HepG2 (cell line): Measurements from ENCODE around the gene ARFIP2.

Source experiments
- BHLHE40 ChIP-seq: IDR thresholded peaks from 2 replicates; pipeline ENCODE4 v1.6.1; 2011; ENCODE audit warnings: low read length, improper control_type of control experiment
- FOSL1 ChIP-seq: sonication (generic); formaldehyde crosslinking; IDR thresholded peaks from 2 replicates; pipeline ENCODE4 v1.9.0; 2021; ENCODE audit warnings: missing genetic modification reagents, borderline replicate concordance
- MYC ChIP-seq: sonication (generic); formaldehyde crosslinking; IDR thresholded peaks from 2 replicates; pipeline ENCODE4 v1.9.0; 2021; ENCODE audit warnings: missing genetic modification reagents, borderline replicate concordance
- STAT5B ChIP-seq: sonication (generic); formaldehyde crosslinking; IDR thresholded peaks from 2 replicates; pipeline ENCODE4 v1.4.0; 2020; ENCODE audit warnings: missing genetic modification reagents
- ZNF567 ChIP-seq: sonication (generic); formaldehyde crosslinking; IDR thresholded peaks from 2 replicates; pipeline ENCODE4 v1.8.1; 2023; ENCODE audit warnings: mild to moderate bottlenecking, missing genetic modification reagents, borderline replicate concordance
- TF ChIP-seq, protein P1 (sequence below): sonication (generic); formaldehyde crosslinking; IDR thresholded peaks from 2 replicates; pipeline ENCODE4 v1.5.0; 2020; ENCODE audit warnings: mild to moderate bottlenecking, missing genetic modification reagents, moderate library complexity

GRCh38 chr11:6473451-6474412 is 7.4 kb downstream of the ARFIP2 start, which contains the start of gene TRIM3:
- TF ChIP-seq MYC (CRISPR knock-in tag), result no peak
- no peak for TF ChIP-seq ZNF567 (CRISPR knock-in tag)
- TF ChIP-seq STAT5B (CRISPR knock-in tag), result no peak
- TF ChIP-seq FOSL1, result no peak
- TF ChIP-seq BHLHE40, result peak; percentile 60
- TF ChIP-seq, protein P1, sequence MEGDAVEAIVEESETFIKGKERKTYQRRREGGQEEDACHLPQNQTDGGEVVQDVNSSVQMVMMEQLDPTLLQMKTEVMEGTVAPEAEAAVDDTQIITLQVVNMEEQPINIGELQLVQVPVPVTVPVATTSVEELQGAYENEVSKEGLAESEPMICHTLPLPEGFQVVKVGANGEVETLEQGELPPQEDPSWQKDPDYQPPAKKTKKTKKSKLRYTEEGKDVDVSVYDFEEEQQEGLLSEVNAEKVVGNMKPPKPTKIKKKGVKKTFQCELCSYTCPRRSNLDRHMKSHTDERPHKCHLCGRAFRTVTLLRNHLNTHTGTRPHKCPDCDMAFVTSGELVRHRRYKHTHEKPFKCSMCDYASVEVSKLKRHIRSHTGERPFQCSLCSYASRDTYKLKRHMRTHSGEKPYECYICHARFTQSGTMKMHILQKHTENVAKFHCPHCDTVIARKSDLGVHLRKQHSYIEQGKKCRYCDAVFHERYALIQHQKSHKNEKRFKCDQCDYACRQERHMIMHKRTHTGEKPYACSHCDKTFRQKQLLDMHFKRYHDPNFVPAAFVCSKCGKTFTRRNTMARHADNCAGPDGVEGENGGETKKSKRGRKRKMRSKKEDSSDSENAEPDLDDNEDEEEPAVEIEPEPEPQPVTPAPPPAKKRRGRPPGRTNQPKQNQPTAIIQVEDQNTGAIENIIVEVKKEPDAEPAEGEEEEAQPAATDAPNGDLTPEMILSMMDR (CRISPR knock-in tag), result peak; percentile 34
